A673 (cell line): Measurements from ENCODE around the gene TARBP1.
A peak's percentile ranks its signal among the peaks of the same experiment; 100 is the strongest.

ENCODE experiments used
- CTCF ChIP-seq: fragments of 300-800, 200-600 bp; sonication (generic); conservative IDR thresholded peaks from 2 replicates; pipeline ENCODE4 v1.5.1; 2017; ENCODE audit warnings: low read depth, mild to moderate bottlenecking, antibody characterized with exemption, low read length, moderate library complexity, mixed read lengths
- EZH2 ChIP-seq: fragments of 200-600 bp; sonication (generic); IDR thresholded peaks from 2 replicates; pipeline ENCODE4 v1.6.1; 2017; ENCODE audit warnings: borderline replicate concordance, low read depth, mild to moderate bottlenecking, mixed read lengths, antibody characterized with exemption, low read length; ENCODE audit not compliant: poor library complexity, severe bottlenecking

- TF ChIP-seq CTCF (peak; percentile 96), EZH2 (no peak)
Observed at GRCh38 chr1:234499119-234499942, 20.4 kb upstream of the TARBP1 start.
